ENCODE results near the gene DBNL.
"Not testable (repeated sequence)": the region's sequence is repeated elsewhere in the genome, so short reads cannot be mapped to it uniquely, and the experiment has no call there.

DBNL gene

DNA sequence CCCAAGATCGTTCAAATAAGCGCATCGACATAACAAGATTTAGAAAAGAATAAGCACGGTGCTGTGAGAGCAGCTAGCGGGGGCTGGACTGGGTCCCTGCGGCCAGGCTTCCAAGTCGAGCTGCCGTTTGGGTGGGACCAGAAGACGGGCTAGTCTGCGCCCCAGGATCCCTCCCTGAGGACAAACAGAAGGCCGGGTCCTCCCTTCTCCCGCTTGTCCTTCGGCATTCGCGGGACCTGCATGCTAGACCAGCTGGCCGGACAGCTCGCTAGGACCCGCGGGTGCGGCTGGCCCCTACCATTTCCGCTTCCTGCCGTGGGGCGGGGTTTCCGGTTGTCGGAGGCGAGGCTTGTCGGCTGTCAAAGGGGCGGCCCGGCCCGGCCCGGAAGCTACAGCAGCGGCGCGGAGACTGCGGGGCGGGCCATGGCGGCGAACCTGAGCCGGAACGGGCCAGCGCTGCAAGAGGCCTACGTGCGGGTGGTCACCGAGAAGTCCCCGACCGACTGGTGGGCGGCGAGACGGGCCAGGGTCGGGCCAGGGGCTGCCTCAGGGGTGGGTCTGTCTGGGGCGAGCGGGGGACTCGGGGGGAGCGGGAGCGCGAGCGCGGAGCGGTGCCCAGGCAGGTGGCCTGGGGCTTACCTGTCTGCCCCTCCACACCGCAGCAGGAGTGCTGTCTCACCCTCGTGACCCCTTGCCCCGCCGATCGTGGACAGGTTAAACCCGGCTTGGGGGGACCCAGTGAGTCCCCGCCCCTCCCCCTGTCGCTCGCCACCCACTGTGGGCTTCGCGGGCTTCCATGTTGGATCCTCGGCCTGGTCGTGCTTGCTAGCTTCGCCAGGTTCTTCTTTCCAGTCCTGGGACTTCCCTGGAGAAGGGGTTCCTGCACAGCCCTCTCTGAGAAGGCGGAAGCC lies at the start of gene DBNL:
Gene DBNL (plus strand): TSS at position 388 of the 911 bp plus-strand sequence. CDS start 36 bp downstream, at position 424.
- Histone ChIP-seq H3K79me2 (ENCODE audit: low read length) (peaks cover 50% of the 10 kb centered on the region), H2AFZ (ENCODE audit: low read depth, low read length) (peak within 1 kb of the TSS; percentile 55; the same call in 1 of the 2 replicates), H3K27me3 (ENCODE audit: low read depth, low read length) (no peaks in the 10 kb centered on the region), H3K36me3 (replicated peaks; ENCODE audit: low read depth, low read length) (peaks cover 15% of the 10 kb centered on the region), H3K9me3 (ENCODE audit: insufficient read depth, low read length) (no peaks in the 10 kb centered on the region), H3K4me2 (ENCODE audit: low read length) (peak within 1 kb of the TSS; percentile 98), H3K27ac (ENCODE audit: low read length) (peak within 1 kb of the TSS; percentile 74), H3K4me3 (ENCODE audit: low read length) (peak within 1 kb of the TSS; percentile 94), H4K20me1 (ENCODE audit: insufficient read depth, low read length) (peaks cover 34% of the 10 kb centered on the region), H3K9ac (ENCODE audit: low read length) (peak within 1 kb of the TSS; percentile 92), H3K4me1 (ENCODE audit: low read length) (peaks cover 28% of the 10 kb centered on the region)
- TF ChIP-seq, protein P1, sequence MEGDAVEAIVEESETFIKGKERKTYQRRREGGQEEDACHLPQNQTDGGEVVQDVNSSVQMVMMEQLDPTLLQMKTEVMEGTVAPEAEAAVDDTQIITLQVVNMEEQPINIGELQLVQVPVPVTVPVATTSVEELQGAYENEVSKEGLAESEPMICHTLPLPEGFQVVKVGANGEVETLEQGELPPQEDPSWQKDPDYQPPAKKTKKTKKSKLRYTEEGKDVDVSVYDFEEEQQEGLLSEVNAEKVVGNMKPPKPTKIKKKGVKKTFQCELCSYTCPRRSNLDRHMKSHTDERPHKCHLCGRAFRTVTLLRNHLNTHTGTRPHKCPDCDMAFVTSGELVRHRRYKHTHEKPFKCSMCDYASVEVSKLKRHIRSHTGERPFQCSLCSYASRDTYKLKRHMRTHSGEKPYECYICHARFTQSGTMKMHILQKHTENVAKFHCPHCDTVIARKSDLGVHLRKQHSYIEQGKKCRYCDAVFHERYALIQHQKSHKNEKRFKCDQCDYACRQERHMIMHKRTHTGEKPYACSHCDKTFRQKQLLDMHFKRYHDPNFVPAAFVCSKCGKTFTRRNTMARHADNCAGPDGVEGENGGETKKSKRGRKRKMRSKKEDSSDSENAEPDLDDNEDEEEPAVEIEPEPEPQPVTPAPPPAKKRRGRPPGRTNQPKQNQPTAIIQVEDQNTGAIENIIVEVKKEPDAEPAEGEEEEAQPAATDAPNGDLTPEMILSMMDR (IDR thresholded peaks at IDR 0.05; ENCODE audit: low read depth, low read length), result no peak
- TF ChIP-seq EZH2phosphoT487 (IDR thresholded peaks at IDR 0.05; ENCODE audit: low read depth), result no peak

DNA sequence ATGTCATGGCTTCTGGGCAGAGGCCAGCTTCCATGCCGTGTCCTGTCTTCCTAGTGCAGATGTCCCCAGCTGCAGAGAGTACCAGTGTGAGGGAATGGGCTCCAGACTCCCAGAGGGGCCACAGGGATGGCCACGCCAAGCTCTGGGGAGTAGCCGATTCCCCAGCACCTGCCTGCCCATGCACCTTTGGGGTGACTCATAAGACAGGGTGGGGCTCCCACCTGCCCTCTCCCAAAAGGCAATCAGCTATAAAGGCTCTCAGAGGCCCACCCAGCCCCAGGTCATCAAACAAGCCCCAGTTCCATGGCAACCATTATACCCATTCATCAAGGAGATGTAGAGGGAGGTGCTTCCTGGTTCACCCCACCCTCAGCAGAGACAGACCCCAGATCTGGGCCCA lies 47.0 kb upstream of the DBNL start, which contains the start of gene SPDYE1:
Gene SPDYE1 (plus strand): TSS at position 366 of the 400 bp plus-strand sequence. CDS start 2,053 bp downstream, outside the sequence.
- H3K4me1 ChIP-seq (ENCODE audit: low read length); H3K4me2 ChIP-seq (ENCODE audit: low read length); H3K9ac ChIP-seq (ENCODE audit: low read length); H3K27ac ChIP-seq (ENCODE audit: low read length); H3K79me2 ChIP-seq (ENCODE audit: low read length); H2AFZ ChIP-seq (ENCODE audit: low read depth, low read length); H3K27me3 ChIP-seq (ENCODE audit: low read depth, low read length); H3K4me3 ChIP-seq (ENCODE audit: low read length); H3K36me3 ChIP-seq (replicated peaks; ENCODE audit: low read depth, low read length); H3K9me3 ChIP-seq (ENCODE audit: insufficient read depth, low read length); H4K20me1 ChIP-seq (ENCODE audit: insufficient read depth, low read length): not testable (repeated sequence)

DNA sequence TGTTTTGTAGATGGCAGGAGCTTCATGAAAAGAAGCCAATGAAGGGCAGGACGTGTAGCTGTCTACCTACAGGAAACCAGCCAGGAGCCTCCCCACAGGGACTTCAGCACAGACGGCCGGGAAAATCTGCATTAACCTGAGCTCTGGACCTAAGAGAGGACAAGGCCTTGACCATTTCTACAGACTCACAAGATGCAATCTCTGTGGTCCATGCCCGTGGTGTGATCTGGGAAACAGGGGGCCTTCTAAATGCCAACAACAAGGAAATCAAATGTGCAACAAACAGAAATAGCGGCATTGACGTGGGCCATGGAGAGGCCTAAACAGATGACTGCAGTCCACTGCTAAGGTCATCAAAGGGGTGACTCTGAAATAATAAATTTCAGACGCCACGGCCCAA lies 32.4 kb upstream of the DBNL start:
- H3K4me2 ChIP-seq (ENCODE audit: low read length); H4K20me1 ChIP-seq (ENCODE audit: insufficient read depth, low read length); H3K36me3 ChIP-seq (replicated peaks; ENCODE audit: low read depth, low read length); H3K4me3 ChIP-seq (ENCODE audit: low read length); H3K79me2 ChIP-seq (ENCODE audit: low read length); H3K27ac ChIP-seq (ENCODE audit: low read length); H3K4me1 ChIP-seq (ENCODE audit: low read length); H3K27me3 ChIP-seq (ENCODE audit: low read depth, low read length); H3K9ac ChIP-seq (ENCODE audit: low read length); H2AFZ ChIP-seq (ENCODE audit: low read depth, low read length); H3K9me3 ChIP-seq (ENCODE audit: insufficient read depth, low read length): not testable (repeated sequence)

DNA sequence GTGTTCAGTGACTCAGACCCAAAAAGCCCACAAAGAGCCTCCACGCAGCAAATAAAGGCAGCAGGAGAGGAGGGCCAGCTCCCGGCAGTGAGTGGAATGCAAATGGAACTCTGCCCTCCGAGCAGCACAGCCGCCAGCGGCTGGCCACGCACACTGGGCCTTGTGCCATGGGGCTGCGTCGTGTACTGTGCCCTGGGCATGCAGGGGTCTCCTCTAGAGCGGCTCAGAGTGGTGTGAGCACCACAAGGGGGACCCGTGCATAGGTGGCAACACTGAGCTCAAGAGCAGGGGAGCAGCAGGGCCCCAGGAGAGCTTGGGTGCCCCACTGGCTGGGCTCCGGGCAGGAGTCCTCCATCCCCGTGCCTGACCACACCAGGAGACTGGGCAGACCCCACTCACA lies 29.4 kb upstream of the DBNL start:
- H3K4me1 ChIP-seq (ENCODE audit: low read length); H3K9ac ChIP-seq (ENCODE audit: low read length); H3K27ac ChIP-seq (ENCODE audit: low read length); H3K36me3 ChIP-seq (replicated peaks; ENCODE audit: low read depth, low read length); H3K27me3 ChIP-seq (ENCODE audit: low read depth, low read length); H3K4me3 ChIP-seq (ENCODE audit: low read length); H3K4me2 ChIP-seq (ENCODE audit: low read length); H4K20me1 ChIP-seq (ENCODE audit: insufficient read depth, low read length); H3K9me3 ChIP-seq (ENCODE audit: insufficient read depth, low read length); H2AFZ ChIP-seq (ENCODE audit: low read depth, low read length): not testable (repeated sequence)
- H3K79me2 ChIP-seq (ENCODE audit: low read length), result peaks cover 13% of the 10 kb centered on the region

DNA sequence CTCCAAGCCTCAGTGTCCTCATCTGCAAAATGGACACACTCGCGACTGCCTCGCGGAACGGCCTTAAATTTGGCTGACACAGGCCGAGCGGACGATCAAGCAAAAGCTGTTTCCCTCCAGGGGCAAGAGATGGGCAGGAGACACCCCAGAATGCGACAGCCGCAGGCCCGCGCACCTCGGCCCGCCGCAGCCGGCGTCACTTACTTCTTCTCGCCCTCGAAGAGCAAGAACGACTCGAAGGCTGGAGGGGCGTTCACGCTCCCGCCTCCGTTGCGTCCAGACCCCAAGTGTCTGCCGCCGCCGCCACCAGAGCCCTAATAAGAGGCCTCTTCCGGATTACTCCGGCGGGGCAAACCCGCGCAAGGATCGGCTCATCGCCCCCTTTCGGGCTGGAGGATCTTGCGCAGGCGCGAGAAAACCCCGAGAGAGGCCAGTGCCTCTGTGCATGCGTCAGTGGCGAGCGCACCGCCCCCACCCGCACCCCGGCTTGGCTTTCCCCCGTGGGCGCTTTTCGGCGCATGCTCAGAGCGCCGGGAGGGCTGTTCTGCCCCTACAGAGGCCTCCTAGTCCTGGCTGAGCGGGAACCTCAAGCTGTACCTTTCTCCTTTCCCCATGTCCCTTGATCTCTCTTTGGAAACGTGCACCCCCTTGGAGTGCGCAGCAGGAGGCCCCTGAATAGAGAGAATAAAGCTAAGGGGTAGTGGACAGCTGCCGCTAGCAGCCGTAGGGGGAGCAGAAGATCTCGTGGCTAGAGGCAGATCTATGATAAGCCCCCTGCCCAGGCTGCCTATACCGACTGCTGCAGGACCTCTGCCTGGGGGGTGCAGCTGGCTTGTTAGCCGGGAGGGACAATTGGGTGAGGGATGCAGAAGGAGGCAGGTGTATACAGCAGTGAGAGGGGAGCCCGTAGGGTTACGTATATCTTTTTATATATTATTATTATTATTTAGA lies 25.4 kb upstream of the DBNL start:
- peaks cover 13% of the 10 kb centered on the region for H3K79me2 ChIP-seq (ENCODE audit: low read length)
- peak overlapping the region; percentile 82 for H3K9ac ChIP-seq (ENCODE audit: low read length)
- H3K4me2 ChIP-seq (ENCODE audit: low read length), result peak overlapping the region; percentile 70
- not testable (repeated sequence) for H2AFZ ChIP-seq (ENCODE audit: low read depth, low read length); H3K9me3 ChIP-seq (ENCODE audit: insufficient read depth, low read length); H3K36me3 ChIP-seq (replicated peaks; ENCODE audit: low read depth, low read length); H4K20me1 ChIP-seq (ENCODE audit: insufficient read depth, low read length); H3K4me1 ChIP-seq (ENCODE audit: low read length); H3K27me3 ChIP-seq (ENCODE audit: low read depth, low read length)
- H3K27ac ChIP-seq (ENCODE audit: low read length), result peak overlapping the region; percentile 62
- TF ChIP-seq, protein P1 (IDR thresholded peaks at IDR 0.05; ENCODE audit: low read depth, low read length), result peak; percentile 55
- peak overlapping the region; percentile 90 for H3K4me3 ChIP-seq (ENCODE audit: low read length)

DNA sequence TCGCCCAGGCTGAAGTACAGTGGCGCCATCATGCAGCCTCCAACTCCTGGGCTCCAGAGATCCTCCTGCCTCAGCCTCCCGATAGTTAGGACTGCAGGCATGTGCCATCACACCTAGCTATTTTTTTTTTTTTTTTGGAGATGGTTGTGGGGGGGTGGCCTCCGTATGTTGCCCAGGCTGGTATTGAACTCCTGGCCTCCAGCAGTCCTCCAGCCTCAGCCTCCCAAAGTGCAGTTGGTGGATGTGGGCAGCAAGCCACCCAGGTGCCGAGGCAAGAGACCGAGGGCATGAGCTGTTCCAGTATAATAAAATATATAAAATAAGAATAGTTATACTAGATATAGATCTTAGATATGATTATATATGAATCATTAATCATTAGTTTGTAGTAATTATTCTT lies 24.7 kb upstream of the DBNL start:
- H2AFZ ChIP-seq (ENCODE audit: low read depth, low read length); H3K9ac ChIP-seq (ENCODE audit: low read length); H3K9me3 ChIP-seq (ENCODE audit: insufficient read depth, low read length); H3K4me1 ChIP-seq (ENCODE audit: low read length); H3K27me3 ChIP-seq (ENCODE audit: low read depth, low read length); H3K36me3 ChIP-seq (replicated peaks; ENCODE audit: low read depth, low read length); H3K4me3 ChIP-seq (ENCODE audit: low read length); H3K27ac ChIP-seq (ENCODE audit: low read length); H4K20me1 ChIP-seq (ENCODE audit: insufficient read depth, low read length): not testable (repeated sequence)
- Histone ChIP-seq H3K79me2 (ENCODE audit: low read length) (peaks cover 13% of the 10 kb centered on the region), H3K4me2 (ENCODE audit: low read length) (peak overlapping the region; percentile 70; the same call in 1 of the 2 replicates)

DNA sequence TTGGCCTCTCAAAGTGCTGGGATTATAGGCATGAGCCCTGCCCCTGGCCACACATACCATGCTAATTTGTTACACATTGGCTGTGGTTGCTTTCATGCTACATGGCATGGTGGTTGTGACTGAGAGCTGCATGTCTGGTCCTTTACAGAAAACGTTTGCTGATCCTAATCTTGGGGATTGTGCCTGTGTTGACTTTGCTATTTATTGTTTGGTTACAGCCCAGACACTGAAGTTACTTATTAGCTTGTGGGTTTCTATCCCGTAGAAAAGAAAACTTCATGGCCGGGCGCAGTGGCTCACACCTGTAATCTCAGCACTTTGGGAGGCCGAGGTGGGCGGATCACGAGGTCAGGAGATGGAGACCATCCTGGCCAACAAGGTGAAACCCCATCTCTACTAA lies 22.4 kb upstream of the DBNL start:
- H3K4me1 ChIP-seq (ENCODE audit: low read length); H2AFZ ChIP-seq (ENCODE audit: low read depth, low read length); H3K4me2 ChIP-seq (ENCODE audit: low read length); H4K20me1 ChIP-seq (ENCODE audit: insufficient read depth, low read length); H3K4me3 ChIP-seq (ENCODE audit: low read length); H3K27me3 ChIP-seq (ENCODE audit: low read depth, low read length); H3K27ac ChIP-seq (ENCODE audit: low read length); H3K9ac ChIP-seq (ENCODE audit: low read length); H3K9me3 ChIP-seq (ENCODE audit: insufficient read depth, low read length); H3K36me3 ChIP-seq (replicated peaks; ENCODE audit: low read depth, low read length): not testable (repeated sequence)
- H3K79me2 ChIP-seq (ENCODE audit: low read length), result peaks cover 13% of the 10 kb centered on the region

Measured in OCI-LY3 (cell line).